Mucosa of rectum (tissue), 2 donors: ENCODE data around the gene FBN1.

Source experiments
- H3K27ac ChIP-seq, 2 donors: one replicate each; pipeline ENCODE4 v1.7.0; 2013; ENCODE audit warnings: inconsistent platforms in 2 of 2, low read depth in 2 of 2, low read length in 2 of 2
- H3K27me3 ChIP-seq, 2 donors: one replicate each; pipeline ENCODE4 v1.7.0; 2013; ENCODE audit warnings: low read length in 2 of 2; ENCODE audit not compliant: control insufficient read depth in 2 of 2, insufficient read depth in 2 of 2
- H3K36me3 ChIP-seq, 2 donors: one replicate each; pipeline ENCODE4 v1.7.0; 2013; ENCODE audit warnings: low read length in 2 of 2; ENCODE audit not compliant: control insufficient read depth in 2 of 2, insufficient read depth in 2 of 2
- H3K4me1 ChIP-seq, 2 donors: one replicate each; pipeline ENCODE4 v1.7.0; 2013; ENCODE audit warnings: low read length in 2 of 2, mild to moderate bottlenecking in 1 of 2; ENCODE audit not compliant: control insufficient read depth in 2 of 2, insufficient read depth in 2 of 2
- H3K4me3 ChIP-seq, 2 donors: one replicate each; pipeline ENCODE4 v1.7.0; 2013; ENCODE audit warnings: low read length in 2 of 2
- H3K9ac ChIP-seq, 2 donors: one replicate each; pipeline ENCODE4 v1.7.0; 2013; ENCODE audit warnings: low read length in 2 of 2, low read depth in 1 of 2, mild to moderate bottlenecking in 1 of 2
- H3K9me3 ChIP-seq, 2 donors: one replicate each; pipeline ENCODE4 v1.7.0; 2013; ENCODE audit warnings: low read length in 2 of 2; ENCODE audit not compliant: control insufficient read depth in 2 of 2
- donor health status: healthy.
- donor health status: Normal muscosa, but diverticular disease.

FBN1 gene

DNA sequence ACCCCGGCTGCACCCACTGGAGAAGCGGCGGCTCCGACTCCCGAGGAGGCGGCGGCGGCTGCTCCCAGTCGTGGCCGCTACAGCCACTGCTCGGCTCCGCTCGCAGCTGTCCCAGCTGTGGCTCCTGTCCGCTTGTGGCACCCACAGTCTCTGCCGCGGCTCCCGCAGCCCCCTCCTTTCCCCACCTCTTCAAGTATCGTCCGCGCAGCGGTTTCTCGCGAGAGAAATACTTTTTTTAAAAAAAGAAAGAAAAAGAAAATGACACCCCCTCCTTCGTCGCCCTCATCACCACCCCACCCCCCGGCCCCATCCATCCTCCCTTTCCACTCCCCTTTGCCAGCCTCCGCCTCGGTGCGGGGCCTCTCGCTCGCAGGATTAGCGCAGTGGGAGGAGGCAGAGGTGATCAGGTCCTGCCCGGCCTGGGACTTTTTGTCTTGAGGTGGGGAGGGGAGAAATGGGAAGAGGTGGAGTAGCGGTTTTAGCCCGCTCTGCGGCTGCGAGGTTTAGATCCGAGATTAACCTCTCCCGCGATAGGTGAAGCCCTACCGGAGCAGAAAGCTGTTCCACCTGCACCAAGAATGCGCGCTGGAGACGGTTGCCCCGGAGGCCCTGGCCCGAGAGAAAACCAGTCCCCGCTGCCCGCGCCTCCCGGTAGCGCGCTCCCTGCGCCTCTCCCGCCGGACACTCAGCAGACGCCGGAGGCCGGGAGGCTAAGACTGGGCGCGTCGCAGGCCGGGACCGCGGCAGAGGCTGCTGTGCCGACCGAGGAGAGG, at the start of gene FBN1:
FBN1 (minus strand) TSS at position 152 of the 773 bp plus-strand sequence. CDS start 940 bp downstream, outside the sequence.
- peak within 1 kb of the TSS; percentile 67 to 73 for H3K4me3 ChIP-seq
- peak within 1 kb of the TSS; percentile 56 to 77 for H3K27ac ChIP-seq
- no peaks in the 10 kb centered on the region for H3K9me3 ChIP-seq
- H3K4me1 ChIP-seq, result no peaks in the 10 kb centered on the region
- H3K27me3 ChIP-seq, result peaks cover 0 to 7% of the 10 kb centered on the region in 2 donors
- no peaks in the 10 kb centered on the region for H3K36me3 ChIP-seq
- peak within 1 kb of the TSS; percentile 53 to 68 for H3K9ac ChIP-seq

DNA sequence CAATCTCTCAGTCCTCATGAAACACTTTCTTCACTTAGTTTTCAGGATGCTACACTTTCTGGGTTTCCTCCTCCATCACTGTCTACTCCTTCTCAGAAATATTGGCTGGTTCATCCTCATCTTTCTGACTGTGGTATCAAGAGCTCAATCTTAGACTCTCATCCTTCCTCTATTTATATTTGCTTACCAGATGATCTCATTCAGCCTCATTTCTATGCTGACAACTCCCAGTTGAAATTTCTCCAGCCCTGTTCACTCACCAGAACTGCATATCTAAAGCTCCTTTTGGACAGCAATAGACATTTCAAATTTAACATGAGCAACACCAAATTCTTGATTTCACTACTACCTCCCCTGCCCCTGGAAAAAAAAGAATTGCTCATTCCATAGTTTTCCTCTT, 48.0 kb upstream of the FBN1 start:
- no peaks in the 10 kb centered on the region for H3K9me3 ChIP-seq
- no peaks in the 10 kb centered on the region for H3K27me3 ChIP-seq
- H3K4me1 ChIP-seq, result no peaks in the 10 kb centered on the region
- no peak overlapping the region for H3K4me3 ChIP-seq
- H3K36me3 ChIP-seq, result no peaks in the 10 kb centered on the region
- H3K27ac ChIP-seq, result no peak overlapping the region
- H3K9ac ChIP-seq, result no peak overlapping the region

DNA sequence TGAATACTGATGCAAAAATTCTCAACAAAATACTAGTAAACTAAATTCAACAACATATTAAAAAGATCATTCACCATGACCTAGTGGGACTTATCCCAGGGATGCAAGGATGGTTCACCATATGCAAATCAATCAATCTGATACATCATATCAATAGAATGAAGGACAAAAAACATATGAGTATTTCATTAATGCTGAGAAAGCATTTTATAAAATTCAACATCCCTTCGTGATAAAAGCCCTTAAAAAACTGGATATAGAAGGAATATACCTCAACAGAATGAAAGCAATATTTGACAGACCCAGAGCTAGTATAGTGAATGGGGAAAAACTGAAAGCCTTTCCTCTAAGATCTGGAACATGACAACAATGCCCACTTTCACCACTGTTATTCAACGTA, 43.0 kb upstream of the FBN1 start:
- no peak overlapping the region for H3K9ac ChIP-seq

DNA sequence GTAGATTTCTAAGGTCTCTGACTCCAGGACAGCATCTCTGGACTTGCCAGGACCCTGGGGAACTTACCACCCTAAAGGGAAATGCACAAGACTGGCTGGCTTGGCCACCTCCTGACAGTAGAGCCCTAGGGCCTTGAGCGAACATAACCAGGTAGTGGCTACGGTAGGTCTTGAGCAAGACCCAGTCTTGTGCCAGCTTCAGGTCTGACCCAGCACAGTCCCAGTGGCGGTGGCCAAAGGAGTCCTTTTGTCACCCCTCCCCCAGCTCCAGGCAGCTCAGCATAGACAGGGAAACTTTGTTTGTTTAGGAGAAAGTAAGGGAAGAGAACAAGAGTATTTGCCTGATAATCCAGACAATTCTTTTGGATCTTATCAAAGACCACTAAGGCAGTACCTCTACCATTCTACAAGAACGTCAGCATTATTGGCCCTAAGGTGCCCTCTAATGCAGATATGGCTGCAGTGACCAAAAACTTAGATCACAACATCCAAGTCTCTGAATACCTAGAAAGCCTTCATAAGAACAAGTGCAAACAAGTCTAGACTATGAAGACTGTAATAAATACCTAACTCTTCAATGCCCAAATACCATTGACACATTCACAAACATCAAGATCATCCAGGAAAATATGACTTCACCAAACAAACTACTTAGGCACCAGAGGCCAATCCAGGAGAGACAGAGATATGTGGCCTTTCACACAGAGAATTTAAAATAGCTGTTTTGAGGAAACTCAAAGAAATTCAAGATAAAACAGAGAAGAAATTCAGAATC, 38.7 kb upstream of the FBN1 start:
- Histone ChIP-seq H3K9ac (no peak overlapping the region), H3K27me3 (no peaks in the 10 kb centered on the region), H3K4me3 (no peak overlapping the region), H3K9me3 (peaks cover 0 to 3% of the 10 kb centered on the region in 2 donors), H3K27ac (no peak overlapping the region), H3K4me1 (no peaks in the 10 kb centered on the region), H3K36me3 (no peaks in the 10 kb centered on the region)

More for the DNA sequence above, 43.0 kb upstream of the FBN1 start:
- no peak overlapping the region for H3K27ac ChIP-seq
- no peaks in the 10 kb centered on the region for H3K36me3 ChIP-seq
- H3K4me1 ChIP-seq, result no peaks in the 10 kb centered on the region
- H3K4me3 ChIP-seq, result no peak overlapping the region
- peaks cover 0 to 3% of the 10 kb centered on the region in 2 donors for H3K9me3 ChIP-seq
- H3K27me3 ChIP-seq, result no peaks in the 10 kb centered on the region

DNA sequence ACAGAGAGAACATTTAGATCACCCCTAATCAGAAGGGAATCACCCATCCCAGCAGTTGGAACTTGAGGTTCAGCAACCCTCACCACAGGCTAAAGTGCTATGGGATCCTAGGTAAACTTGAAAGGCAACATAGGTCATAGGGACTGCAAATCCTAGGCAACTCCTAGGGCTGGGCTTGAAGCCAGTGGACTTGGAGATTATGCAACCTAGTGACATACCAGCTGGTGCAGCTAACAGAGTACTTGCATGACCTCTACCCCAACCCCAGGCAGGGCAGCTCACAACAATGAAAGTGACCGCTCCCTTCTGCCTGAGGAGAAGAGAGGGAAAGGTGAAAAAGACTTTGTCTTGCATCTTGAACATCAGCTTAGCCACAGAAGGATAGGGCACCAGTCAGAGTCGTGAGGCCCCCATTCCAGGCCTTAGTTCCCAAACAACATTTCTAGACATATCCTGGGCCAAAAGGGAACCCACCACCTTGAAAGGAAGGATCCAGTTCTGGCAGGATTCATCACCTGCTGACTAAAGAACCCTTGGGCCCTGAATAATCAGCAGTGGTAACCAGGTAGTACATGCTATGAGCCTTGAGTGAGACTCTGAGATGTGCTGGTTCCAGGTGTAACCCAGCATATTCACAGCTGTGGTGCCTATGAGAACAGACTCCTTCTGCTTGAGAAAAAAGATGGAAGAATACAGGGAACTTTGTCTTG, 37.6 kb upstream of the FBN1 start:
- no peak overlapping the region for H3K9ac ChIP-seq
- no peaks in the 10 kb centered on the region for H3K36me3 ChIP-seq
- H3K27ac ChIP-seq, result no peak overlapping the region
- no peaks in the 10 kb centered on the region for H3K4me1 ChIP-seq
- H3K4me3 ChIP-seq, result no peak overlapping the region
- H3K9me3 ChIP-seq, result peaks cover 0 to 3% of the 10 kb centered on the region in 2 donors
- H3K27me3 ChIP-seq, result no peaks in the 10 kb centered on the region

DNA sequence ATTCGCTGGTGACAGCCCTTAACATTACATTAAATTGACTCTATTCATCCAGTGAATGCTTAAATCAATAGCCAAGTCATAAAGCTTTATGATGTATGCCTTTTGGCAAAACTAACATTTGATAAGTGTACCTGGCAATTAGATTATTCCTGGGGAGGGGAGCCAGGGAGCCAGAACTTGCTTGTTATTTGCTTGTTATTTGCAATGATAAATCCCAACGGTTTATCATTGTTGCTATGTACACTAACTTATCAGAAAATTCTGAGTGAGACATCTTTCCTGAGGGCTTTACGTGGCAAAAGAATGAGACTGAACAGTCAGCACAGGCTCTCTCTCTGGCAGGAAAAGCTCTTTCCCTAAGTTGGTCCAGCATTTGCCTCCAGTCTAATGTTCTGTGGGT, 35.8 kb upstream of the FBN1 start:
- Histone ChIP-seq H3K27me3 (no peaks in the 10 kb centered on the region), H3K36me3 (no peaks in the 10 kb centered on the region), H3K27ac (no peak overlapping the region), H3K9me3 (peaks cover 0 to 2% of the 10 kb centered on the region in 2 donors), H3K4me3 (no peak overlapping the region), H3K9ac (no peak overlapping the region), H3K4me1 (no peaks in the 10 kb centered on the region)

DNA sequence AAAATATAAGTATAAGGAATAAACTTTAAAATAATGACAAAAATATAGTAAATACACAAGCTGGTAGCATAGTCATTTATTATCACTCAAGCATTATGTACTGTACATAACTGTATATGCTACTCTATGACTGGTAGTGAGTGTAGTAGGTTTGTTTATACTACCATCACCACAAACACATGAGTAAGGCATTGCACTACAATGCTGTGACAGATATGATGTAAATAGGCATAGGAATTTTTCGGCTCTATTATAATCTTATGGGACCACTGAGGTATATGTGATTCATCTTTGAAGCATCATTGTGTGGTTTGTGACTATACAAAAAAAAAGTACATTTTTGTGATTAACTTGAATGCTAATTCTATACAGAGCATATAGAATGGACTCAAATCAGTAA, 35.3 kb upstream of the FBN1 start:
- no peak overlapping the region for H3K27ac ChIP-seq
- no peaks in the 10 kb centered on the region for H3K36me3 ChIP-seq
- no peak overlapping the region for H3K4me3 ChIP-seq
- no peaks in the 10 kb centered on the region for H3K4me1 ChIP-seq
- H3K9me3 ChIP-seq, result no peaks in the 10 kb centered on the region
- H3K27me3 ChIP-seq, result no peaks in the 10 kb centered on the region
- no peak overlapping the region for H3K9ac ChIP-seq

DNA sequence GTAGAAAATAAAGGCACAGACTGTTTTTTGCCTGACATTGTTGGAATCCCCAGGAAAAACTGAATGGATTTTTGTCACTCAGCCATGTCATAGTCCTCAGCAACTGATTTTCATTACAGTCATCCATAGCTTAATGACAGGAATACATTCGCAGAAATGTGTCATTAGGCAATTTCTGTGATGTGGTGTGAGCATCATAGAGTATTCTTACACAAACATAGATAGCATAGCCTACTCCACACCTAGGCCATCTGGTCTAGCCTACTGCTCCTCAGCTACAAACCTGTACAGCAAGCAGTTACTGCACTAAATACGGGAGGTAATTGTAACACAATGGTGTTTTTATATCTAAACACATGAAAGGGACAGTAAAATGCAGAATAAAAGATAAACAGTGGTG, 34.4 kb upstream of the FBN1 start:
- Histone ChIP-seq H3K9ac (no peak overlapping the region), H3K4me1 (no peaks in the 10 kb centered on the region), H3K9me3 (no peaks in the 10 kb centered on the region), H3K36me3 (no peaks in the 10 kb centered on the region), H3K4me3 (no peak overlapping the region), H3K27me3 (no peaks in the 10 kb centered on the region), H3K27ac (no peak overlapping the region)

DNA sequence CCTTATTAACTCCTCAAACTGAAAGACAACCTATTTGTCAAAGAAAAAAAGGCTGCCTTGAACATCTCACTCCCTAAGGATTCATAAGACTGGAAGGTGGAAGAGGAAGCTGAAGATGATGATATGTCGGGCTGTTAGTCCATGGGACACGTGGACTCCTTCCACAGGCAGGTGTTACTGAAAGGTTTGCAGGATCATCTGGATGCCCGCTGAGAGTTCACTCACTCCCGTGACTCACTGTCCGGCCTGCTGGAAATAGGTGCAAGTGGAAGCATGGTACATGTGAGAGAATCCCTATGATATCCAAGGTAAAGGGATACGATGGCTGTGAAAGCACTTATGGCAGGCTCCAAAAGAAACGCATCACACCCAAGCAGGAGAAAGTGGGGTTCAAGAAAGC, 33.3 kb upstream of the FBN1 start:
- Histone ChIP-seq H3K4me3 (no peak overlapping the region), H3K27ac (no peak overlapping the region), H3K36me3 (no peaks in the 10 kb centered on the region), H3K4me1 (no peaks in the 10 kb centered on the region), H3K9me3 (no peaks in the 10 kb centered on the region), H3K27me3 (no peaks in the 10 kb centered on the region), H3K9ac (no peak overlapping the region)

DNA sequence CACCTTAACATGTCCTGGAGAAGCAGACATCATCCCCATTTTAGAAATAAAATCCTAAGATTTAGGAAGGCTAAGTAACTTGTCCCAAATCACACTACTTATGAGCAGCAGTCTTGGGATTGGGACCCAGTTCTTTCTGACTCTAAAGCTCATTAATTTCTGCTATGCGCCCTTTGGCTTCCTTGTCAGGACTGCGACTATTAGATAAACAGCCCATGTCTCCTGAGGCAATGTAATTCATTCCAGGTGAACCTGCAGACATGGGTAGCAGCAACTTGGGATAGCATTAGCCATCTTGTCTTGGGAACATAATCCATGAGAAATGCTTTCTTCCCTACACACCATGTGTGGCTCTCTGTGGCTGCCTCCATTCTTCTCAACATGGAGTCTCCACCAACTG, 32.3 kb upstream of the FBN1 start:
- H3K36me3 ChIP-seq, result no peaks in the 10 kb centered on the region
- no peak overlapping the region for H3K4me3 ChIP-seq
- no peaks in the 10 kb centered on the region for H3K9me3 ChIP-seq
- H3K27ac ChIP-seq, result no peak overlapping the region
- no peaks in the 10 kb centered on the region for H3K27me3 ChIP-seq
- H3K9ac ChIP-seq, result no peak overlapping the region
- no peaks in the 10 kb centered on the region for H3K4me1 ChIP-seq
